Keratinocyte (primary cell): ENCODE results near the gene MRPL49. TPM values are rescaled to one million over a fixed set of nuclear protein-coding genes. Genes with fewer than 3 reads are reported as not detected.

Experiments used
- DNase-seq: peaks from one replicate; pipeline ENCODE4 v3.0.0-alpha.2; 2011; ENCODE audit warnings: low read depth, missing footprints, low spot score
- FAIRE-seq: peaks from 2 replicates; lab custom pipeline; 2011; peaks lifted over from hg19 to GRCh38; lab: Jason Lieb, UNC
- H2AFZ ChIP-seq: 2 replicates; pipeline ENCODE4 v1.6.0; 2012; ENCODE audit warnings: low read length, control low read depth, inconsistent platforms; ENCODE audit not compliant: control insufficient read depth
- H3K27ac ChIP-seq: 2 replicates; pipeline ENCODE4 v1.5.1; 2011; ENCODE audit warnings: low read length; ENCODE audit not compliant: control insufficient read depth, insufficient read depth
- H3K27me3 ChIP-seq: 3 replicates; pipeline ENCODE4 v1.6.0; 2011; ENCODE audit warnings: low read length; ENCODE audit not compliant: control insufficient read depth, insufficient read depth; ENCODE audit errors: extremely low read depth
- H3K36me3 ChIP-seq, 2 experiments: 2 replicates in 1 of 2; 3 replicates in 1 of 2; pipeline ENCODE4 v1.5.1; 2011; ENCODE audit warnings: low read length in 2 of 2, mild to moderate bottlenecking in 1 of 2; ENCODE audit not compliant: control insufficient read depth in 2 of 2, insufficient read depth in 2 of 2; ENCODE audit errors: extremely low read depth in 1 of 2
- H3K4me1 ChIP-seq: 3 replicates; pipeline ENCODE4 v1.5.1; 2011; ENCODE audit warnings: low read length; ENCODE audit not compliant: control insufficient read depth, insufficient read depth; ENCODE audit errors: extremely low read depth
- H3K4me2 ChIP-seq: 3 replicates; pipeline ENCODE4 v1.6.0; 2011; ENCODE audit warnings: low read depth, low read length; ENCODE audit not compliant: control insufficient read depth, insufficient read depth; ENCODE audit errors: extremely low read depth
- H3K4me3 ChIP-seq, 3 experiments: fragments of 200-600 bp in 1 of 3; sonication (generic) in 1 of 3; 2 replicates in 2 of 3; 3 replicates in 1 of 3; pipeline ENCODE4 v1.5.1; 2011 to 2016; ENCODE audit warnings: low read length in 3 of 3, mild to moderate bottlenecking in 3 of 3, control low read depth in 2 of 3, inconsistent platforms in 1 of 3, low read depth in 1 of 3, mixed read lengths in 1 of 3, mixed run types in 1 of 3, moderate library complexity in 1 of 3; ENCODE audit not compliant: control insufficient read depth in 2 of 3, insufficient read depth in 2 of 3; ENCODE audit errors: extremely low read depth in 1 of 3
- H3K79me2 ChIP-seq: 2 replicates; pipeline ENCODE4 v1.6.0; 2012; ENCODE audit warnings: low read length; ENCODE audit not compliant: control insufficient read depth, insufficient read depth
- H3K9ac ChIP-seq: 3 replicates; pipeline ENCODE4 v1.6.0; 2011; ENCODE audit warnings: low read length; ENCODE audit not compliant: control insufficient read depth, insufficient read depth; ENCODE audit errors: extremely low read depth
- H3K9me1 ChIP-seq: 3 replicates; pipeline ENCODE4 v1.6.0; 2011; ENCODE audit warnings: low read length; ENCODE audit not compliant: control insufficient read depth, insufficient read depth; ENCODE audit errors: extremely low read depth
- H3K9me3 ChIP-seq: 2 replicates; pipeline ENCODE4 v1.5.1; 2012; ENCODE audit warnings: low read depth, low read length; ENCODE audit not compliant: control insufficient read depth
- H4K20me1 ChIP-seq: 3 replicates; pipeline ENCODE4 v1.6.0; 2011; ENCODE audit warnings: low read length; ENCODE audit not compliant: control insufficient read depth, insufficient read depth; ENCODE audit errors: extremely low read depth
- CTCF ChIP-seq, 3 experiments: IDR thresholded peaks in 1 of 3; conservative IDR thresholded peaks in 1 of 3; optimal IDR thresholded peaks in 1 of 3; 2 replicates in 2 of 3; 3 replicates in 1 of 3; pipeline versions ENCODE3 to v1.5.1; 2011; ENCODE audit warnings: low read length in 3 of 3, mild to moderate bottlenecking in 3 of 3, moderate library complexity in 2 of 3, control low read depth in 1 of 3, inconsistent platforms in 1 of 3; ENCODE audit not compliant: insufficient read depth in 2 of 3; ENCODE audit errors: extremely low read depth in 1 of 3
- EZH2 ChIP-seq: IDR thresholded peaks from one replicate; pipeline ENCODE4 v1.6.1; 2012; ENCODE audit warnings: inconsistent platforms, mild to moderate bottlenecking, low read length, moderate library complexity
- dilution Hi-C: fragments of 300-500 bp; cut with MboI; formaldehyde crosslinking; loops from one replicate; pipeline ENCODE4 v1.7.0; 2020; ENCODE audit warnings: low sequenced_read_pairs; ENCODE audit not compliant: extremely low pct_ligation_motif_present
- polyA plus RNA-seq, 5 experiments: library from polyadenylated mRNA; depleted of rRNA in 3 of 5; stranded (reverse) in 3 of 5; stranded (forward) in 1 of 5; unstranded in 1 of 5; fragments of >200 nt; gene quantifications; 1 replicate in 1 of 5; 2 replicates in 3 of 5; 3 replicates in 1 of 5; pipeline versions ENCODE4 v1.2.1 to v1.2.3, GENCODE V29; 2011 to 2012; ENCODE audit warnings: missing spikeins in 2 of 5, low read depth in 1 of 5, low replicate concordance in 1 of 5

The MRPL49 gene
- polyA plus RNA-seq, 1 donor (not counting 4 experiments of a cell fraction or from before 2014, with no cell fraction given): 49.6 TPM

- H3K9me3 ChIP-seq: no peaks in the 10 kb centered on the region
- H3K9me1 ChIP-seq: no peaks in the 10 kb centered on the region
- DNase-seq (no peak), FAIRE-seq (no peak)
- H3K27ac ChIP-seq: peak overlapping the region; percentile 29
- H3K36me3 ChIP-seq: peaks cover 0 to 2% of the 10 kb centered on the region in 2 experiments
- H3K9ac ChIP-seq: peak overlapping the region; percentile 82
- peak overlapping the region; percentile 69 to 88 (median 80) for H3K4me3 ChIP-seq
- peaks cover 10% of the 10 kb centered on the region for H3K4me1 ChIP-seq
- peak overlapping the region; percentile 82 for H3K4me2 ChIP-seq
- H4K20me1 ChIP-seq: no peaks in the 10 kb centered on the region
- dilution Hi-C loops: no loop called here
- H3K79me2 ChIP-seq: peaks cover 11% of the 10 kb centered on the region
- no peaks in the 10 kb centered on the region for H3K27me3 ChIP-seq
- TF ChIP-seq EZH2 (no peak), CTCF (optimal IDR thresholded peaks at IDR 0.05 in 1 of 3, IDR thresholded peaks at IDR 0.05 in 1 of 3, conservative IDR thresholded peaks at IDR 0.05 in 1 of 3; ENCODE audit: extremely low read depth in 1 of 3, insufficient read depth in 2 of 3, low read length in 3 of 3) (no peak)
- H2AFZ ChIP-seq: no peak overlapping the region
Measured at GRCh38 chr11:65096926-65097325, 25.2 kb upstream of the MRPL49 start.

GRCh38 chr11:65100674-65101350 lies 21.3 kb upstream of the MRPL49 start:
- peaks cover 6 to 10% of the 10 kb centered on the region in 2 experiments for H3K36me3 ChIP-seq
- FAIRE-seq (no peak), DNase-seq (no peak)
- TF ChIP-seq CTCF (optimal IDR thresholded peaks at IDR 0.05 in 1 of 3, IDR thresholded peaks at IDR 0.05 in 1 of 3, conservative IDR thresholded peaks at IDR 0.05 in 1 of 3; ENCODE audit: extremely low read depth in 1 of 3, insufficient read depth in 2 of 3, low read length in 3 of 3) (no peak), EZH2 (no peak)
- peaks cover 5% of the 10 kb centered on the region for H3K4me1 ChIP-seq
- H2AFZ ChIP-seq: no peak overlapping the region
- peaks cover 12% of the 10 kb centered on the region for H3K79me2 ChIP-seq
- H3K27ac ChIP-seq: no peak overlapping the region
- H3K27me3 ChIP-seq: no peaks in the 10 kb centered on the region
- no peaks in the 10 kb centered on the region for H3K9me1 ChIP-seq
- H3K9ac ChIP-seq: no peak overlapping the region
- H3K9me3 ChIP-seq: no peaks in the 10 kb centered on the region
- H3K4me3 ChIP-seq: no peak overlapping the region
- no peak overlapping the region for H3K4me2 ChIP-seq
- dilution Hi-C loops: no loop called here
- no peaks in the 10 kb centered on the region for H4K20me1 ChIP-seq
